GM15510 (cell line): ENCODE results near the gene MYO1F.

Source experiments
- POLR2A ChIP-seq: IDR thresholded peaks from 3 replicates; pipeline ENCODE4 v1.6.1; 2011; ENCODE audit warnings: borderline replicate concordance; ENCODE audit not compliant: insufficient read length; ENCODE audit errors: extremely low read depth

The MYO1F gene

DNA sequence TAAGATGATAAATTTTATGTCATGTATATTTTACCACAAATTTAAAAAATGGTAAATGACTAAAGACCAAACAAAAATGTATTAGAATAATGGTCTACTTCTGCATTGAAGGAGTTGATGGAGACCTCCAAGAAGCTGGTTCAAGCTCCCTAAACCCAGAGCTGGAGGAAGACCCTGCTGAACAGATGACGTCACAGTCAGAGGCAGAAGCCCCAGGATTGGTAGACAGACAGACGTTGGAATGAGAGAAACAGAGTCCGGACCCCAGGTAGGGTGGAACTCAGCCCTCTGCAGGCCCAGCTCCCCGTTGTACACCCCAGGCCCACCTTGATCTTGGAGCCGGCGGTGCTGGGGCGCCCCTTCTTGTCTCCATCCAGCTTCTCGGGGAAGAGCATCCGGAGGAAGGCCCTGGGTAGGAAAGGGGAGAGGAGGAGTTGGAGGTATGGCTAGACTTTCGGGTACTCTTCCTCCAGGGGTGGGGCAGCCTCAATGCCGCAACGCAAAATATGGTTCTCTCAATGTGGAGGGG lies 37.6 kb downstream of the MYO1F start:
- TF ChIP-seq POLR2A: no peak

DNA sequence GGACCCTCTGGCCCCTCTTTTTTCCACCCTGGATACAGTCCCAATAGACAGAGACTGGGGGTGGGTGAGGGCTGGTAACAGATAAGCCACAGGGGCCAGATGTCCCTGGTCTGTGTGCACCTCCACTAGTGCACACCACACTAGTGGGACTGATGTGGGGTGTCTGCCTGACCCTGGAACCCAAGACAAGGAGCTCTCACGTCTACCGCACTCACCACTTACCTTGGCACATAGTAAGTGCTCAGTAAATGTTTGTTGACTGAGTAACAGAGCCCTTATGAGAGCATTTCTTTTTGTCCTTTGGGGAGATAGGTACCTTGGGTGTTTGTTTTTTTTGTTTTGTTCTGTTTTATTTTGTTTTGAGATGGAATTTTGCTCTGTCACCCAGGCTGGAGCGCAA lies 40.1 kb downstream of the MYO1F start:
- no peak for TF ChIP-seq POLR2A

DNA sequence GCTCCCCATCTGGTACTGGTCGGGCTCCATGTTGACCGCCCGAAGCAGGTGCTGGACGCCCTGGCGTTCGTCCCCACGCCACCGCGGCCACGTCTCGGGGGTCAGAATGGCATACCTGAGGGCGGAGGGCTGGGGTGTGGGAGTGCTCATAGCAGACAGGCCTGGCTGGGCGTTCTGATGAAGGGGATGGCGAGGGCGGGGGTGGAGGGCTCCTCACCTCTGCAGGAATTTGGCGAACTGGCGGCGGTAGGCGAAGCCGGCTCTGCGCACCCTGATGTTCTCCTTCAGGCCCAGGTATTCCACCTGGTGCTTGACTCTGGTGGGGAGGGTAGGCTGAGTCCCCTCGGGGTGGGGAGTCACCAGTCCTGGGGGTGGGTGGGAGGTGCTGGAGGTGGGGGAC lies 41.0 kb downstream of the MYO1F start:
- TF ChIP-seq POLR2A: no peak

GRCh38 chr19:8532225-8532624 lies 45.0 kb downstream of the MYO1F start:
- no peak for TF ChIP-seq POLR2A

GRCh38 chr19:8531470-8531869 lies 45.8 kb downstream of the MYO1F start:
- no peak for TF ChIP-seq POLR2A

DNA sequence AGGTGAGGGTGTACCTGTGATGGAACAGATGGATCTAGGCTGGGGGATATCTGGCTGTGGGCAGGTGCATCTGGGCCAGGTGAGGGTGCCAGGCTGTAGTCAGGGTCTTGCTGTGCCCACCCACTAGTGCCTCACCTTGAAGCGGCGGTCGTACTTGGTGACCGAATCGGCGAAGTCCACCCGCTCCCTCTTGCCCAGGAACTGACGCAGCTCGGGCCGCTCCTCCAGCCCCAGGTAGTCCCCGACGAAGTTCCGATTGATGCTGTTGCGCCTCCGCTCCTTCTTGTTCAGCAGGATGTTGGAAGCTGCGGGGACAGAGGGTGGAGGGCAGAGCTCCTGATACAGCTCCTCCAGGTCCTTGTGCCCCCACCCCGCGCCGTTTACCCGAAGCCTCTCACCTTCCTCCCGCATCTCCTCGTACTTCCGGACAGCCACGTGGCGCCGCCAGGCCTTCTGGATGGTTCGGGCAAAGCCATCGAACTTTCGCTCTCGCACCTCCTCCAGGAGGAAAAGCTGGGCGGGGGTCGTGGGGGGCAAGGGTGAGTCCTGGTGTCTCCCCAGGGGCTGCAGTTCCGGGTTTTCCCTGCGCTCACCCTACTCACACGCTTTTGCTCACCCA lies 47.1 kb downstream of the MYO1F start:
- TF ChIP-seq POLR2A: no peak

DNA sequence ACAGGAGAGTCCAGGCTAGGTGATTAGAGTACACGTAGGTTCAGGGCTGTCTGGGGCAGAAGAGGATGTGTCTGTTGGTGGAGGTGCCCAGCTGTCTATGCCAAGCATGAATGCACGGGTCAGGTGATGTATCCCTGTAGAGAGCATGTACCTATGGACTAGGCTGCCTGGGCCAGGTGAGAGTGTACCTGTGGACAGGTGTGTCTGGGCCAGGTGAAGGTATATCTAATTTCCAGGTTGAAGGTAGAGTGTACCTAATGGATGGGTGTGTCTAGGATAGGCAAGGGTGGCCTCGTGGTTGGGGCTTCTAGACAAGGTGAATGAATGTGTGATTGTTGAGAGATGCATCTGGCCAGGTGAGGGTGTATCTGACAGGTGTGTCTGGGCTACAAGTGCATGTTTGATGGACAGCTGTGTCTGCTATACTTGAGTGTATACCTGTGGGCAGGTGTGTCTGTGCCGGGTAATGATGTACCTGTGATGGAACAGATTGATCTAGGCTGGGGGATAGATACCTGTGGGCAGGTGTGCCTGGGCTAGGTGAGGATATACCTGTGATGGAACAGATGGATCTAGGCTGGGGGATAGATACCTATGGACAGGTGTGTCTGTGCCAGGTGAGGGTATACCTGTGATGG lies 47.8 kb downstream of the MYO1F start:
- no peak for TF ChIP-seq POLR2A

- TF ChIP-seq POLR2A: no peak
Observed at GRCh38 chr19:8528500-8528899, 48.7 kb downstream of the MYO1F start.

DNA sequence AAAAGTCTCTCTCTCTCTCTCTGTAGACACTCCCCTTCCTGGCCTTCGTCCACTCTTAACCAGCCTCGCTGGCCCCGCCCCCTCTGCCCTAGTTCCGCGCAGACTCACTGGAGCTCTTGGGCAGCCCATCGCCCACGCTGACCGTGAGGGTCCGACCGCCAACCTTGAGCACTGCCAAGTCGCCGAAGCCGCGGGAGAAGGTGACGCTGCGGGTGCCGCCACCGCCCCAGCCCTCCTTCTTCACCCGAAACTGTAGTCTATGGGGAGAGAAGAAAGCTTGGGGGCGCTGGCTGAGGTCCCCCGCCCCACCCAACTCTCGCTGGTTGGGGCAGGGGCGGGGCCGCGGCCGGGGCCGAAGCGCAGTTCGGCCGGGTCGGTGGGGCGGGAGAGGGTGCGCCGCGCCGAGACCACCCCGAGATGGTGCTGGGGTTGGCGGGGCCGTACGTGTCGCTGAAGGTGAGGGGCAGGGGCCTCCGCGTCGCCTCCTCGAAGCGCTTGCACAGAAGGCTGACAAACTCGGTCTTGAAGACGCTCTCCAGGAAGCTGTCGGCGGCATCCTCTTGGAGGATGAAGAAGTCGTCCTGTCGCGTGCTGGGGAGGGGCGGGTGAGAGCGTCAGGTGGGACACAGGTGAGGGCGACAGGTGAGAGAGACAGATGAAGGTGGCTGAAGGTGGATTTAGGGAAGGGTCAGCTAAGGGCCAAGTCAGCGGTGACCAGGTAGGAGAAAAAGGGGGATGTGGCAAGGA lies 50.7 kb downstream of the MYO1F start:
- TF ChIP-seq POLR2A: no peak

- no peak for TF ChIP-seq POLR2A
Observed at GRCh38 chr19:8525401-8525684, 51.9 kb downstream of the MYO1F start.

DNA sequence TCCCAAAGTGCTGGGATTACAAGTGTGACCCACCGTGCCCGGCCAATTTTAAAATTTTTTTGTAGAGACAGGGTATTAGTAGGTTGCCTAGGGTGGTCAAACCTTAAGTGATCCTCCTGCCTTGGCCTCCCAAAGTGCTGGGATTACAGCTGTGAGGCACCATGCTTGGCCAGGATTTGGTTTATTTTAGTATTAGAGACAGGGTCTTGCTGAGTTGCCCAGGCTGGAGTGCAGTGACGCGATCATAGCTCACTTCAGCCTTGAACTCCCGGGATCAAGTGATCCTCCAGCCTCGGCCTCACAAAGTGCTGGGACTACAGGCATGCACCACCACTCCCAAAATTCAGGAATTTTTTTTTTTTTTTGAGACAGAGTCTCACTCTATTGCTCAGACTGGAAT lies 57.9 kb downstream of the MYO1F start:
- TF ChIP-seq POLR2A: no peak

DNA sequence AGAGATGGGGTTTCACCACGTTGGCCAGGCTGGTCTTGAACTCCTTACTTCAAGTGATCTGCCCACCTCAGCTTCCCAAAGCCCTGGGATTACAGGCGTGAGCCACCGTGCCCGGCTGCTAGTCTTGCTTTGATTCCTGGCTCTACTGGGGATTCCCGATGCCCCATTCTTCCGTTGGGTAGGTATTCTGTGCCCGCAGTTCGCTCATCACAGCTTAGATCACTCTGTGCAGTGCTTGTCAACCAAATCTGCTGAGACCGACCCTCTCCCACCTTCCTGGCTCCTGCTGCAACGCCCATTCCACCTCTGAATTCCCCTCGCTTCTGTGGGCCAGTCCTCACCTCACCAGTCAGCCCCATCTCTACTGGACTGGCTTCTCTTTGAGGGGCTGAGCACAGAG lies 58.7 kb downstream of the MYO1F start:
- TF ChIP-seq POLR2A: no peak

DNA sequence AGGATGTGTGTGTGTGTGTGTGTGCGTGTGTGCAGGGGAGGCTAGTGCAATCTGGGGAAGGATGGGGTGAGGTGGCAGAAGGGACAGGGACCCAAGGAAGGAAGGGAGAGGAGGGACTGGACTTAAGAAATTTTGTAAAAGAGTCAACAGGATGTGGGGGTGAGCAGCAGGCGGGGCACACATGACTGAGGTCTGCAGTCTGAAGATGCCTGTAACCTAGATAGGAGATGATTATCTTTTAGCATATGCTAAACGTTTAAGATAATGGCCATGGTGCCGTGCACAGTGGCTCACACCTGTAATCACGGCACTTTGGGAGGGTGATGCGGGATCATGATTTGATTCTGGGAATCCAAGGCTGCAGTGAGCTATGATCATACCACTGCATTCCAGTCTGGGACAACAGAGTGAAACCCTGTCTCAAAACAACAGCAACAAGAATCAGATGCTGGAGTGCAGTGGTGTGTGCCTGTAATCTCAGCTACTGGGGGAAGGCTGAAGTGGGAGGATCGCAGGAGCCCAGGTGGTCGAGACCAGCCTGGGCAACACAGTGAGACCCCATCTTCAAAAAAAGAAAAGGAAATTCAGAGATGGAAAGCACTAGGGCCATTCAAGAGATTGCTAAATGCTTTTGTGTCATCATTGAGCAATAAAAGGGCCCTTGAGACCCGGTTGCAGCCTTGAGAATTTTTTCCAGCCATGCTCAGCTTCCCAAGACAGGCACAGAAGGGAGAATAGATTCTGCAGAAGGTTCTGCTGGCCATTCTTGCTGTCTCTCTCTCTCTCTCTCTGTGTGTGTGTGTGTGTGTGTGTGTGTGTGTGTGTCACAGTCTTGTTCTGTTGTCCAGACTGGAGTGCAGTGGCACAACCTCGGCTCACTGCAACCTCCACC lies 59.4 kb downstream of the MYO1F start:
- no peak for TF ChIP-seq POLR2A

GRCh38 chr19:8515317-8515716 lies 61.9 kb downstream of the MYO1F start:
- TF ChIP-seq POLR2A: no peak
